A549 (cell line): ENCODE data around the gene TBC1D2B. TPM values are rescaled to one million over a fixed set of nuclear protein-coding genes. Genes with fewer than 3 reads are reported as not detected.
A peak's percentile ranks its signal among the peaks of the same experiment; 100 is the strongest.

ENCODE experiments used
- ATAC-seq, 2 experiments: fragments of 200-7000 bp in 1 of 2; fragments of >200 bp in 1 of 2; cut with Nextera tagmentation in 1 of 2; cut with Tn5 transposase in 1 of 2; 3 replicates each; pipeline versions ENCODE4 v1.8.0 to v1.9.1; 2018 to 2020; ENCODE audit warnings: mild to moderate bottlenecking in 1 of 2, moderate library complexity in 1 of 2
- CTCF ChIA-PET: fragments of 300-600 bp; sonication (Branson Sonifier 250); formaldehyde crosslinking; extraction: SDS; loops from one replicate; lab custom pipeline; 2021; ENCODE audit warnings: antibody characterized with exemption, inconsistent platforms; lab: Yijun Ruan, JAX
- POLR2A ChIA-PET: fragments of 350-600 bp; formaldehyde crosslinking; extraction: SDS; loops from one replicate; lab custom pipeline; 2021; ENCODE audit warnings: antibody characterized with exemption, inconsistent platforms; lab: Yijun Ruan, JAX
- DNase-seq, 2 experiments: peaks; one replicate each; pipeline versions ENCODE4 v3.0.0 to v3.0.0-alpha.2; 2011 to 2016; ENCODE audit warnings: low read depth in 1 of 2, low spot score in 1 of 2
- FAIRE-seq: peaks from 2 replicates; lab custom pipeline; 2011; peaks lifted over from hg19 to GRCh38; lab: Jason Lieb, UNC
- H3K27ac ChIP-seq, 2 experiments: fragments of >200 bp; sonication (Bioruptor Twin); formaldehyde crosslinking; 3 replicates each; pipeline ENCODE4 v1.5.1; 2016 to 2017
- H3K4me1 ChIP-seq: fragments of >200 bp; sonication (Bioruptor Twin); formaldehyde crosslinking; 3 replicates; pipeline ENCODE4 v1.6.1; 2016
- H3K4me2 ChIP-seq: fragments of >200 bp; sonication (Bioruptor Twin); formaldehyde crosslinking; 3 replicates; pipeline ENCODE4 v1.6.1; 2016
- H3K4me3 ChIP-seq: fragments of >200 bp; sonication (Bioruptor Twin); formaldehyde crosslinking; 3 replicates; pipeline ENCODE4 v1.5.1; 2016
- H3K9me3 ChIP-seq: fragments of >200 bp; sonication (Bioruptor Twin); formaldehyde crosslinking; 3 replicates; pipeline ENCODE4 v1.6.1; 2016
- CBX2 ChIP-seq: fragments of 200-600 bp; sonication (generic); IDR thresholded peaks from 2 replicates; pipeline ENCODE4 v1.6.1; 2016; ENCODE audit warnings: low read depth, mild to moderate bottlenecking, borderline replicate concordance
- CBX8 ChIP-seq: fragments of 200-600 bp; sonication (generic); IDR thresholded peaks from 2 replicates; pipeline ENCODE4 v1.6.1; 2016
- CHD4 ChIP-seq: fragments of 200-600 bp; sonication (generic); IDR thresholded peaks from 2 replicates; pipeline ENCODE4 v1.6.1; 2016; ENCODE audit warnings: antibody characterized with exemption, mild to moderate bottlenecking, borderline replicate concordance
- ELK1 ChIP-seq: fragments of 150-350 bp; IDR thresholded peaks from 2 replicates; pipeline ENCODE4 v1.6.1; 2014; ENCODE audit warnings: low read depth, mild to moderate bottlenecking, low read length
- GATA3 ChIP-seq: IDR thresholded peaks from 2 replicates; pipeline ENCODE4 v1.6.1; 2012; ENCODE audit warnings: borderline replicate concordance
- HDAC2 ChIP-seq: fragments of 200-600 bp; sonication (generic); IDR thresholded peaks from 2 replicates; pipeline ENCODE4 v1.6.1; 2016
- HEYL ChIP-seq: fragments of 250-450 bp; sonication (Bioruptor Pico); IDR thresholded peaks from 2 replicates; pipeline ENCODE4 v1.8.0; 2021; ENCODE audit warnings: mild to moderate bottlenecking, moderate library complexity
- HMGXB4 ChIP-seq: fragments of 250-450 bp; sonication (Bioruptor Pico); IDR thresholded peaks from 2 replicates; pipeline ENCODE4 v1.5.0; 2021; ENCODE audit warnings: mild to moderate bottlenecking, moderate library complexity, borderline replicate concordance
- HOXA7 ChIP-seq: fragments of 250-450 bp; sonication (Bioruptor Pico); IDR thresholded peaks from 2 replicates; pipeline ENCODE4 v1.5.0; 2020; ENCODE audit warnings: mild to moderate bottlenecking, moderate library complexity
- JUNB ChIP-seq: fragments of >200 bp; sonication (Bioruptor Twin); formaldehyde crosslinking; IDR thresholded peaks from 2 replicates; pipeline ENCODE4 v1.6.1; 2016
- KDM1A ChIP-seq: fragments of 200-600 bp; sonication (generic); IDR thresholded peaks from 2 replicates; pipeline ENCODE4 v1.6.1; 2016; ENCODE audit warnings: low read depth, mild to moderate bottlenecking
- MAZ ChIP-seq: fragments of 150-350 bp; IDR thresholded peaks from 2 replicates; pipeline ENCODE4 v1.6.1; 2014; ENCODE audit warnings: antibody characterized with exemption, low read depth, low read length, borderline replicate concordance
- PBX3 ChIP-seq: IDR thresholded peaks from 2 replicates; pipeline ENCODE4 v1.6.1; 2012
- RARB ChIP-seq: fragments of 250-450 bp; sonication (Bioruptor Pico); IDR thresholded peaks from 2 replicates; pipeline ENCODE4 v1.8.0; 2021; ENCODE audit warnings: mild to moderate bottlenecking, moderate library complexity
- SMC3 ChIP-seq: fragments of >200 bp; sonication (Bioruptor Twin); formaldehyde crosslinking; IDR thresholded peaks from 3 replicates; pipeline ENCODE4 v1.6.1; 2018; ENCODE audit warnings: inconsistent platforms
- SREBF2 ChIP-seq: fragments of 450-650 bp; IDR thresholded peaks from 2 replicates; pipeline ENCODE4 v1.6.1; 2014; ENCODE audit warnings: mild to moderate bottlenecking, moderate library complexity
- TFCP2L1 ChIP-seq: fragments of 250-450 bp; sonication (Bioruptor Pico); IDR thresholded peaks from 2 replicates; pipeline ENCODE4 v1.5.0; 2021; ENCODE audit warnings: mild to moderate bottlenecking
- TP53 ChIP-seq: fragments of 250-450 bp; sonication (Bioruptor Pico); IDR thresholded peaks from 2 replicates; pipeline ENCODE4 v1.5.0; 2021; ENCODE audit warnings: mild to moderate bottlenecking, moderate library complexity
- ZFP36 ChIP-seq: fragments of 450-650 bp; IDR thresholded peaks from 2 replicates; pipeline ENCODE4 v1.6.1; 2014; ENCODE audit warnings: borderline replicate concordance; ENCODE audit not compliant: partially characterized antibody
- whole genome bisulfite sequencing: methylation state at CpG from one replicate; pipeline ENCODE4 v1.1.6; 2017; ENCODE audit errors: missing lambda C conversion rate; 5-methylcytosine and 5-hydroxymethylcytosine counted together
- polyA plus RNA-seq, 4 experiments: library from polyadenylated mRNA; depleted of rRNA in 3 of 4; stranded (reverse); fragments of >200 nt; fragmentation: RNase III in 1 of 4; extraction: RNeasy Plus Mini Kit Qiagen cat#74134 plus additional on column Dnase treatment in 1 of 4; gene quantifications; 2 replicates in 3 of 4; 3 replicates in 1 of 4; pipeline ENCODE4 v1.2.3, GENCODE V29; 2011 to 2017
- TF ChIP-seq, protein P1 (sequence below): IDR thresholded peaks from 2 replicates; pipeline ENCODE4 v1.6.1; 2012; ENCODE audit warnings: low read depth, borderline replicate concordance
- TF ChIP-seq, protein P2 (sequence below): fragments of >200 bp; sonication (Bioruptor Twin); formaldehyde crosslinking; IDR thresholded peaks from 3 replicates; pipeline ENCODE4 v1.5.1; 2016
- TF ChIP-seq, protein P3 (sequence below): IDR thresholded peaks from 2 replicates; pipeline ENCODE4 v1.6.1; 2012
- TF ChIP-seq, protein P4 (sequence below): fragments of 450-650 bp; IDR thresholded peaks from 2 replicates; pipeline ENCODE4 v1.6.1; 2014; ENCODE audit warnings: antibody characterized with exemption

The TBC1D2B gene
- polyA plus RNA-seq, 2 of the 4 experiments (the other 2 are of a cell fraction): 13.6 to 13.9 TPM

DNA sequence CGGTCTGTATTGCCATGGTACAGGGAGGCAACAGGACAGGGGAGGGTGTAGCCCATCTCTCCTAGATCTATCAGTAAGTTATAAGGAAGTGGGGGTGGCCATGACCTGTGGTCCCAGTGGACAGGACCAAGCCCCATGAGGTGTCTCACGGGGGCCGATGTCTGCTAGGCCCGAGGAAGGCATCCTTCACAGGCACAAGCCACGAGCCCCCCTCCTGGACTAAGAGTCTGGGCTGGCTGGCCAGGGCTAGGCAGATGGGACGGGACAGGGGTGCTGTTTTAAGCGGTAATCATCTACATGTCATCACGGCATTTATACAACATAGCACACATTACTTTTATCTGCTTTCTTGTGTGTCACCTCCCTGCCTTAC, 2.6 kb upstream of the TBC1D2B start:
- CTCF ChIA-PET: interaction anchor here (0.8 to 8.2 kb wide), 3 partner anchors 14 to 80 kb away, joined by 3 to 57 read pairs (median 3); no protein-coding TSS in a partner anchor
- H3K4me2 ChIP-seq: no peak overlapping the region
- no peaks in the 10 kb centered on the region for H3K9me3 ChIP-seq
- POLR2A ChIA-PET: no interaction called here
- FAIRE-seq (peak; percentile 43), ATAC-seq (no peak), DNase-seq (no peak)
- no peak overlapping the region for H3K4me3 ChIP-seq
- H3K4me1 ChIP-seq: peaks cover 20% of the 10 kb centered on the region
- H3K27ac ChIP-seq: no peak overlapping the region
- no peak for TF ChIP-seq TFCP2L1
- no peak for TF ChIP-seq ZFP36
- no peak for TF ChIP-seq GATA3
- TF ChIP-seq SMC3: no peak
- WGBS: 86% methylated on average over 8 of the region's 8 CpGs

DNA sequence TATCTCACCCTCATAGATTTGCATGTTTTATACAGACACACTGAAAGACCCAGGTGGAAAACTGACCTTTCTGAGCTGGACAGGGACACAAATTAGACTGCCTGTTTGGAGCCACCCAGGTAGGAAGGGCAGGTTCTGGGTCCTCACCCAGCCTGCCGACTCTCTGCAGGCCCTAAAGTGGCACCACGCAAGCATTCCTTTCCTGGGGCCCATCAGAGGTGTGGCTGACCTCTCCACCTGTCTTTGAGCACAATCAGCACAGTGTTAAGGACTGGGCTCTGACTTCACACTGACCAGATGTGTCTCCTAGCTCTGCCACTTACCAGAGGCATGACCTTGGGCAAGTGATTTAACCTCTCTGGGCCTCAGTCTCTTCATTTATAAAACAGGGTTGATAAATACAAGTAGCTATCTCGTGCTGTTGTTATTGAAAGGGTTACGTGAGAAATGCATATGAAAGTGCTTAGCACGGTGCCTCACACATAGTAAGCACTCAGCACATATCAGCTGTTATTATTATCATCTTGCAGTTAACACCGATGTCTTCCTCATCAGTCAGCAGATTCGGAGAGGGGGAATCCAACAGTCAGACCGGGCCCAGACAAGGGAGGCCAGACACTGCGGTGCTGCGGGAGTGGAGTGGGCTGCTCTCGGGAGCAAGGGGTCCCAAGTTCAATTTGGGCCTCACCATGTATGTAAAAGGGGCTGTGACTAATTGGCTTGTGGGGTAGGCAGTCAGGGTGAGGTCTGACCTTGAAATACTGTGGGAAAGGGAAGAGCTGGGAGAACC, 2.0 kb upstream of the TBC1D2B start:
- FAIRE-seq (no peak), ATAC-seq (no peak), DNase-seq (no peak)
- WGBS: 82% methylated on average over 11 of the region's 11 CpGs
- ChIA-PET POLR2A (interaction anchor here (0.6 kb wide), 1 partner anchor 1775 kb away, joined by 3 read pairs; no protein-coding TSS in a partner anchor), CTCF (interaction anchor here (0.6 to 8.2 kb wide), 7 partner anchors 11 to 557 kb away, joined by 3 to 57 read pairs (median 3); no protein-coding TSS in a partner anchor)
- TF ChIP-seq RARB (CRISPR knock-in tag): no peak
- no peak for TF ChIP-seq HMGXB4
- TF ChIP-seq HOXA7: no peak
- no peak for TF ChIP-seq SREBF2
- TF ChIP-seq, protein P1, sequence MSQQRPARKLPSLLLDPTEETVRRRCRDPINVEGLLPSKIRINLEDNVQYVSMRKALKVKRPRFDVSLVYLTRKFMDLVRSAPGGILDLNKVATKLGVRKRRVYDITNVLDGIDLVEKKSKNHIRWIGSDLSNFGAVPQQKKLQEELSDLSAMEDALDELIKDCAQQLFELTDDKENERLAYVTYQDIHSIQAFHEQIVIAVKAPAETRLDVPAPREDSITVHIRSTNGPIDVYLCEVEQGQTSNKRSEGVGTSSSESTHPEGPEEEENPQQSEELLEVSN: no peak
- TF ChIP-seq TP53: no peak
- TF ChIP-seq, protein P2, sequence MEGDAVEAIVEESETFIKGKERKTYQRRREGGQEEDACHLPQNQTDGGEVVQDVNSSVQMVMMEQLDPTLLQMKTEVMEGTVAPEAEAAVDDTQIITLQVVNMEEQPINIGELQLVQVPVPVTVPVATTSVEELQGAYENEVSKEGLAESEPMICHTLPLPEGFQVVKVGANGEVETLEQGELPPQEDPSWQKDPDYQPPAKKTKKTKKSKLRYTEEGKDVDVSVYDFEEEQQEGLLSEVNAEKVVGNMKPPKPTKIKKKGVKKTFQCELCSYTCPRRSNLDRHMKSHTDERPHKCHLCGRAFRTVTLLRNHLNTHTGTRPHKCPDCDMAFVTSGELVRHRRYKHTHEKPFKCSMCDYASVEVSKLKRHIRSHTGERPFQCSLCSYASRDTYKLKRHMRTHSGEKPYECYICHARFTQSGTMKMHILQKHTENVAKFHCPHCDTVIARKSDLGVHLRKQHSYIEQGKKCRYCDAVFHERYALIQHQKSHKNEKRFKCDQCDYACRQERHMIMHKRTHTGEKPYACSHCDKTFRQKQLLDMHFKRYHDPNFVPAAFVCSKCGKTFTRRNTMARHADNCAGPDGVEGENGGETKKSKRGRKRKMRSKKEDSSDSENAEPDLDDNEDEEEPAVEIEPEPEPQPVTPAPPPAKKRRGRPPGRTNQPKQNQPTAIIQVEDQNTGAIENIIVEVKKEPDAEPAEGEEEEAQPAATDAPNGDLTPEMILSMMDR: no peak
- TF ChIP-seq HEYL (CRISPR knock-in tag): no peak
- no peak for TF ChIP-seq HDAC2
- TF ChIP-seq CBX8: no peak
- no peak for TF ChIP-seq CBX2
- TF ChIP-seq MAZ: no peak
- no peak for TF ChIP-seq CHD4
- no peak for TF ChIP-seq KDM1A
- TF ChIP-seq, protein P3, sequence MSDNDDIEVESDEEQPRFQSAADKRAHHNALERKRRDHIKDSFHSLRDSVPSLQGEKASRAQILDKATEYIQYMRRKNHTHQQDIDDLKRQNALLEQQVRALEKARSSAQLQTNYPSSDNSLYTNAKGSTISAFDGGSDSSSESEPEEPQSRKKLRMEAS: no peak
- no peak for TF ChIP-seq JUNB
- TF ChIP-seq, protein P4, sequence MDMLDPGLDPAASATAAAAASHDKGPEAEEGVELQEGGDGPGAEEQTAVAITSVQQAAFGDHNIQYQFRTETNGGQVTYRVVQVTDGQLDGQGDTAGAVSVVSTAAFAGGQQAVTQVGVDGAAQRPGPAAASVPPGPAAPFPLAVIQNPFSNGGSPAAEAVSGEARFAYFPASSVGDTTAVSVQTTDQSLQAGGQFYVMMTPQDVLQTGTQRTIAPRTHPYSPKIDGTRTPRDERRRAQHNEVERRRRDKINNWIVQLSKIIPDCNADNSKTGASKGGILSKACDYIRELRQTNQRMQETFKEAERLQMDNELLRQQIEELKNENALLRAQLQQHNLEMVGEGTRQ: no peak
- no peak for TF ChIP-seq ELK1
- no peak for TF ChIP-seq PBX3
- no peak overlapping the region for H3K27ac ChIP-seq
- peaks cover 20% of the 10 kb centered on the region for H3K4me1 ChIP-seq
- no peak overlapping the region for H3K4me2 ChIP-seq
- no peaks in the 10 kb centered on the region for H3K9me3 ChIP-seq
- no peak overlapping the region for H3K4me3 ChIP-seq
